Measurements from ENCODE around the gene LRP11.

The LRP11 gene

DNA sequence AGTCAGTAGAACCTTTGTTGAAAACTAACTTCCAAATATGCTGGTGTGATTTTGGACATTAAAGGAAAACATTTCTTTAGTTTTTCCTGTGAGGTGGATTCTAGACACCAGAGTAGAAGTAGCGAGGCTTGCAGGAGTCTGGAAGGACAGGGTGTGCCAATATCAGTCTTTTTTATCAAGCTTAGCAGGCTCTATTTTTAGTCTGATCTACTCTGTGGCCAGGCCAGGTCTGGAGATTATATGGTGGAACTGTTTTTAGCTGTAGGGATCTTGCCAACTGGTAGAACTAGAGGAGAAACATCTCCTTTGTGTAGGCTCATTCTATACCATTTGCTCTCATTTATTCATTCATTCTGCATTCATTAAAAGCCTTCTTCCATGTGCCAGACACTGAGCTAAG lies 42.7 kb downstream of the LRP11 start:
- DNase-seq (ENCODE audit: low spot score): no peak
- TF ChIP-seq, protein P1, sequence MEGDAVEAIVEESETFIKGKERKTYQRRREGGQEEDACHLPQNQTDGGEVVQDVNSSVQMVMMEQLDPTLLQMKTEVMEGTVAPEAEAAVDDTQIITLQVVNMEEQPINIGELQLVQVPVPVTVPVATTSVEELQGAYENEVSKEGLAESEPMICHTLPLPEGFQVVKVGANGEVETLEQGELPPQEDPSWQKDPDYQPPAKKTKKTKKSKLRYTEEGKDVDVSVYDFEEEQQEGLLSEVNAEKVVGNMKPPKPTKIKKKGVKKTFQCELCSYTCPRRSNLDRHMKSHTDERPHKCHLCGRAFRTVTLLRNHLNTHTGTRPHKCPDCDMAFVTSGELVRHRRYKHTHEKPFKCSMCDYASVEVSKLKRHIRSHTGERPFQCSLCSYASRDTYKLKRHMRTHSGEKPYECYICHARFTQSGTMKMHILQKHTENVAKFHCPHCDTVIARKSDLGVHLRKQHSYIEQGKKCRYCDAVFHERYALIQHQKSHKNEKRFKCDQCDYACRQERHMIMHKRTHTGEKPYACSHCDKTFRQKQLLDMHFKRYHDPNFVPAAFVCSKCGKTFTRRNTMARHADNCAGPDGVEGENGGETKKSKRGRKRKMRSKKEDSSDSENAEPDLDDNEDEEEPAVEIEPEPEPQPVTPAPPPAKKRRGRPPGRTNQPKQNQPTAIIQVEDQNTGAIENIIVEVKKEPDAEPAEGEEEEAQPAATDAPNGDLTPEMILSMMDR (IDR thresholded peaks at IDR 0.05): no peak
- no peak overlapping the region for H3K27ac ChIP-seq

DNA sequence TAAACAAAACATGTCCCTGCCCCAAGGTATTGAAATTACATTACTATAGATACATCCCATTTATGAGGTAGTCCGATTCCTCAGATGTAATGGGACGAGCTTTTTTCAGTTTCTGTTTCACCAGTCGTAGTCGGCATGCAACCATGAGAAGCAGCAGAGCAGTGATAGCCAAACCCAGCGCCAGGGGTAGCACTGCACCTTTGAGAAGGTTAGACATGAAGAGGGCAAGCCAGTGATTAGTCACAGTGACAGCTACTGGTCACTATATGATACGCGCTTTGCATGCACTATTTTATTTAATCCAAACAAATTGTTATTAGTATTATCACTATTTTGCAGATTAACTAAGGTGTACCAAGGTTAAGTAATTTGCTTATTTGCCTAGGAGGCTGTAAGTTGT lies 43.7 kb downstream of the LRP11 start:
- TF ChIP-seq, protein P1 (IDR thresholded peaks at IDR 0.05): no peak
- no peak for DNase-seq (ENCODE audit: low spot score)
- Histone ChIP-seq H3K27ac (no peak overlapping the region), H3K4me3 (no peak overlapping the region)

More for the DNA sequence above, 42.7 kb downstream of the LRP11 start:
- no peak overlapping the region for H3K4me3 ChIP-seq

DNA sequence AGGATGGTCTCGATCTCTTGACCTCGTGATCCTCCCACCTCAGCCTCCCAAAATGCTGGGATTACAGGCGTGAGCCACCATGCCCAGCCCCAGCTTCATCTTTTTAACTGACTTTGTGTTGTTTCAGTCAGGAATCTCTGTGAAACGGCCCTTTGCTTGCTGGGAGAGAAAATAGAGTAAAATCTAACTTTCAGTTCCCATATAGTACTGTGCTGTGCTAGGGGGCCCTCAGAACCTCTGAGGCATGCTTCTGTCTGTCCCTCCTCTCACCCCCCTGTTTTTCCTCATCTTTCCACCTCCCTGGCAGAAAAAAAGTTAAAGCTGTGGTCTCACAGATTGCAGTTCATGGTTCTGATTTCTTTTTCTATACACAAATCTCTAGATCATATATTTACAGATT lies 48.4 kb downstream of the LRP11 start:
- TF ChIP-seq, protein P1 (IDR thresholded peaks at IDR 0.05): no peak
- no peak for DNase-seq (ENCODE audit: low spot score)
- H3K27ac ChIP-seq: no peak overlapping the region

DNA sequence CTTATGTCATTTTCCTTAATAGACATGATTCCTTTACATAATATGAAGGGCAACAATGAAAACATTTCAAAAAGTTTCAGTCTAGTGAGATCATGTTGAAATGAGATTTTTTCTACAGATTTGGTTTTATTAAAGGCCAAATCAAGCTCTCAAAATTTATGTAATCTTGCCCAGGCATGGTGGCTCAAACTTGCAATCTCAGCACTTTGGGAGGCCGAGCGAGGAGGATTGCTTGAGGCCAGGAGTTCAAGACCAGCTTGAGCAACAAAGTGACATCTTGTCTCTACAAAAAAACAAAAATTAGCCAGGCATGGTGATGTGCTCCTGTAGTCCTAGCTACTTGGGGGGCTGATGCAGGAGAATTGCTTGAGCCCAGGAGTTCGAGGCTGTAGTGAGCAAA lies 50.8 kb downstream of the LRP11 start:
- Histone ChIP-seq H3K27ac (no peak overlapping the region), H3K4me3 (no peak overlapping the region)
- DNase-seq (ENCODE audit: low spot score): no peak
- TF ChIP-seq, protein P1 (IDR thresholded peaks at IDR 0.05): no peak

More for the DNA sequence above, 48.4 kb downstream of the LRP11 start:
- no peak overlapping the region for H3K4me3 ChIP-seq

DNA sequence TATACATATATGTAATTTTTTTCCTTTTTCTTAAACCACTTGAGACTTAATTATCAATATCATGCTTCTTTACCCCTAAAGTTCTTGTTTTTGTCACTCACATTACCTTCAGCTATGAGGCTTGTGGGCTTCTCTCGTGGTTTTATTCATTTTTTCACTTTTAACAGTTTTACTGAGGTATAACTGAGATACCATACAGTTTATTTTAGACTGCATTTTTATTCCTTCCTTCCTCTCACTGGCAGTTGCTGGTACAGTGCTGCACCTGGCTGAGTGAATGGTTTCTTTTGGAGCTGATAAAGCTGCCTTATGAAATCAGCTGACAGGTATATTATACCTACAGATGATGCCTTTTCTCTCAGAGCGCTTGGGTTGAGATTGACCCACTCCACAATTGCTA lies 54.4 kb downstream of the LRP11 start:
- TF ChIP-seq, protein P1 (IDR thresholded peaks at IDR 0.05): no peak
- DNase-seq (ENCODE audit: low spot score): no peak
- no peak overlapping the region for H3K4me3 ChIP-seq
- no peak overlapping the region for H3K27ac ChIP-seq

DNA sequence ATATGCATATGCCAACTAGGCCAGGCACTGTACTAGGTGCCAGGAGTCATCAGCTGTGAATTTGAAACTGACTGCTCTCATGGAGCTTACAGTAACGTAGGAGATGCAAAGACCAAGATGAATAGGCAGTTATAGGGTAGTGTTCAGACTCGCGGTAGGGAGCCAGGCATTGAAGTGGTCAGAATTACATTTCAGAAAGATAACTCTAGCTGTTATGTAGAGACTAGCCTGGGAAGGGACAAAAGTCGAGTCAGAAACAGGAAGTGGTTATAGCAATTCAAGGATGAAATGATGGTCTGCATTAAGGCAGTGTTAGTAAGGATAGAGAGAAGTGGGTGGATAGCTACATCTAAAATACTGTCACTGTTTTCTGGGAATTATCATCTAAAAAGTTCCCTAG lies 58.0 kb downstream of the LRP11 start:
- no peak for DNase-seq (ENCODE audit: low spot score)
- TF ChIP-seq, protein P1 (IDR thresholded peaks at IDR 0.05): no peak
- no peak overlapping the region for H3K27ac ChIP-seq
- no peak overlapping the region for H3K4me3 ChIP-seq

DNA sequence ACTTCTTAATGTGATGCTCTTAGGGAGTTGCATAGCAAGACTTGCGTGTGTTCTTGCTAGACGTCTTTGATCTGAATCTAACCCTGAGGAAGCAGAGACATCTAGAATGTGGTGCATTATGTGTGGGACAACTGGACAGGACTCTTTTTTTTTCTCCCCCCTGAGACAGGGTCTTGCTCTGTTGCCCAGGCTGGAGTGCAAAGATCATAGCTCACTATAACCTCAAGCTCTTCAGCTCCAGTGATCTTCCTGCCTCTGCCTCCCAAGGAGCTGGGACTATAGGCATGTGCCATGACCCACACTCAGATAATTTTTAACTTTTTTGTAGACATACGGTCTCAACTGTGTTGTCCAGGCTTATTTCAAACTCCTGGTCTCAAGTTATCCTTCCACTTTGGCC lies 80.6 kb downstream of the LRP11 start:
- TF ChIP-seq, protein P1 (IDR thresholded peaks at IDR 0.05): no peak
- no peak for DNase-seq (ENCODE audit: low spot score)
- Histone ChIP-seq H3K27ac (no peak overlapping the region), H3K4me3 (no peak overlapping the region)
